Measurements from ENCODE around the gene RAB42.

DNA sequence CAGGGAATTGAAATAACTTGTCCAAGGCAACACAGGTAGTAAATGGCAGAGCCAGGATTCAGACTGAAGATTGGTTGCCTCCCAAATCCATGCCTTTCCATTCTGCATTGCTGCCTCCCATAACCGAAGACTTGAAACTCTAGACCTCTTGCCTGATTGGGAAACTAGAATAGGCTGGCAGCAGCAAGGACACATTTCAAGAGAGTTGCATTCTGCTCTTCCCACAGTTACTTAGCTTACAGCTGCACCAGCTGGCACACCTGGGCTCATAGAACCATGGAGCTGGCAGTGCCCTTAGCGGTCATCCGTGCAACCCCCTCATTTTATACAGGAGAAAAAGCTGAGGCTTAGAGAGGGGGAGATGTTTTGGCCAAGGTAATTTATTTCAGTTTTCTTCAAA lies 31.2 kb upstream of the RAB42 start:
- TF ChIP-seq POLR2AphosphoS5 (IDR thresholded peaks at IDR 0.05) (no peak), POLR2A (IDR thresholded peaks at IDR 0.05) (no peak), EP300 (IDR thresholded peaks at IDR 0.05) (no peak)
- TF ChIP-seq, protein P1, sequence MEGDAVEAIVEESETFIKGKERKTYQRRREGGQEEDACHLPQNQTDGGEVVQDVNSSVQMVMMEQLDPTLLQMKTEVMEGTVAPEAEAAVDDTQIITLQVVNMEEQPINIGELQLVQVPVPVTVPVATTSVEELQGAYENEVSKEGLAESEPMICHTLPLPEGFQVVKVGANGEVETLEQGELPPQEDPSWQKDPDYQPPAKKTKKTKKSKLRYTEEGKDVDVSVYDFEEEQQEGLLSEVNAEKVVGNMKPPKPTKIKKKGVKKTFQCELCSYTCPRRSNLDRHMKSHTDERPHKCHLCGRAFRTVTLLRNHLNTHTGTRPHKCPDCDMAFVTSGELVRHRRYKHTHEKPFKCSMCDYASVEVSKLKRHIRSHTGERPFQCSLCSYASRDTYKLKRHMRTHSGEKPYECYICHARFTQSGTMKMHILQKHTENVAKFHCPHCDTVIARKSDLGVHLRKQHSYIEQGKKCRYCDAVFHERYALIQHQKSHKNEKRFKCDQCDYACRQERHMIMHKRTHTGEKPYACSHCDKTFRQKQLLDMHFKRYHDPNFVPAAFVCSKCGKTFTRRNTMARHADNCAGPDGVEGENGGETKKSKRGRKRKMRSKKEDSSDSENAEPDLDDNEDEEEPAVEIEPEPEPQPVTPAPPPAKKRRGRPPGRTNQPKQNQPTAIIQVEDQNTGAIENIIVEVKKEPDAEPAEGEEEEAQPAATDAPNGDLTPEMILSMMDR (IDR thresholded peaks at IDR 0.05): no peak

Data from stomach (tissue), 4 donors.